HCT116 (cell line): ENCODE measurements around the gene GNL2. TPM values are rescaled to one million over a fixed set of nuclear protein-coding genes. Genes with fewer than 3 reads are reported as not detected.

ENCODE experiments used
- ATAC-seq: fragments of 200-7000 bp; cut with Tn5 transposase; 2 replicates; pipeline ENCODE4 v1.9.1; 2020; ENCODE audit warnings: mild to moderate bottlenecking, moderate library complexity
- BruUV-seq: library from RNA; stranded (reverse); fragments of 400-500 nt; replicated peaks from 2 replicates; lab custom pipeline; 2021; lab: Mats Ljungman, UMichigan
- CTCF ChIA-PET: fragments of 300-600 bp; sonication (Branson Sonifier 250); formaldehyde crosslinking; loops from one replicate; lab custom pipeline; 2021; ENCODE audit warnings: antibody characterized with exemption; lab: Charles Lee
- POLR2A ChIA-PET: fragments of 300-600, 350-600 bp; sonication (Branson Sonifier 250); formaldehyde crosslinking; loops from one replicate; lab custom pipeline; 2021; ENCODE audit warnings: antibody characterized with exemption; lab: Charles Lee
- RAD21 ChIA-PET, 2 experiments: fragments of 300-600 bp; sonication (Branson Sonifier 250); formaldehyde crosslinking; loops; one replicate each; lab custom pipeline; 2023; ENCODE audit warnings: low total read pairs in 2 of 2; ENCODE audit not compliant: uncharacterized antibody in 2 of 2, unreplicated experiment in 2 of 2, low non-redundant PET in 1 of 2; lab: Charles Lee
- DNase-seq: peaks from one replicate; pipeline ENCODE4 v3.0.0-alpha.2; 2010; ENCODE audit warnings: low read depth, low spot score
- H2AFZ ChIP-seq: fragments of 200-600 bp; shearing (Covaris generic), sonication (generic); 2 replicates; pipeline ENCODE4 v1.6.1; 2017; ENCODE audit warnings: low read depth, mixed run types, mixed read lengths, antibody characterized with exemption, low read length; ENCODE audit not compliant: poor library complexity, severe bottlenecking
- H3K27ac ChIP-seq: 2 replicates; pipeline ENCODE4 v1.5.1; 2012; ENCODE audit warnings: low read depth, low read length
- H3K27me3 ChIP-seq: fragments of 200-600 bp; sonication (generic); 2 replicates; pipeline ENCODE4 v1.6.1; 2016; ENCODE audit warnings: mixed run types, low read length, mixed read lengths; ENCODE audit not compliant: insufficient read depth
- H3K36me3 ChIP-seq, 2 experiments: fragments of 200-500 bp in 1 of 2; fragments of 200-600 bp in 1 of 2; sonication (Bioruptor generic) in 1 of 2; sonication (generic) in 1 of 2; 2 replicates each; pipeline versions ENCODE4 v1.5.1 to v1.6.1; 2014 to 2016; ENCODE audit warnings: low read length in 2 of 2, inconsistent platforms in 1 of 2, mixed read lengths in 1 of 2, mixed run types in 1 of 2; ENCODE audit not compliant: insufficient read depth in 2 of 2, control insufficient read depth in 1 of 2
- H3K4me1 ChIP-seq, 2 experiments: fragments of 200-600 bp in 1 of 2; sonication (generic) in 1 of 2; 2 replicates each; pipeline versions ENCODE4 v1.5.1 to v1.6.1; 2012 to 2017; ENCODE audit warnings: low read length in 2 of 2, inconsistent platforms in 1 of 2, mild to moderate bottlenecking in 1 of 2, mixed read lengths in 1 of 2, mixed run types in 1 of 2, moderate library complexity in 1 of 2; ENCODE audit not compliant: insufficient read depth in 2 of 2, control insufficient read depth in 1 of 2
- H3K4me2 ChIP-seq: fragments of 200-600 bp; sonication (generic); 2 replicates; pipeline ENCODE4 v1.6.1; 2017; ENCODE audit warnings: mixed run types, low read length, mixed read lengths
- H3K4me3 ChIP-seq, 2 experiments: fragments of 200-600 bp in 1 of 2; sonication (generic) in 1 of 2; replicated peaks in 1 of 2; 2 replicates each; pipeline ENCODE4 v1.5.1; 2011 to 2016; ENCODE audit warnings: low read length in 2 of 2, control low read depth in 1 of 2, low read depth in 1 of 2, mild to moderate bottlenecking in 1 of 2, mixed read lengths in 1 of 2, mixed run types in 1 of 2
- H3K79me2 ChIP-seq: fragments of 200-600 bp; sonication (generic); 2 replicates; pipeline ENCODE4 v1.6.1; 2017; ENCODE audit warnings: mild to moderate bottlenecking, mixed run types, low read length, moderate library complexity, mixed read lengths; ENCODE audit not compliant: insufficient read depth
- H3K9ac ChIP-seq: fragments of 200-600 bp; sonication (generic); 2 replicates; pipeline ENCODE4 v1.6.1; 2016; ENCODE audit warnings: low read length, mixed read lengths
- H3K9me2 ChIP-seq: fragments of 200-600 bp; sonication (generic), shearing (Covaris generic); 2 replicates; pipeline ENCODE4 v1.6.1; 2017; ENCODE audit warnings: mixed run types, mild to moderate bottlenecking, moderate library complexity; ENCODE audit not compliant: insufficient read depth
- H3K9me3 ChIP-seq, 2 experiments: fragments of 200-500 bp in 1 of 2; fragments of 200-600 bp in 1 of 2; sonication (Bioruptor generic) in 1 of 2; sonication (generic) in 1 of 2; 2 replicates each; pipeline ENCODE4 v1.6.1; 2014 to 2017; ENCODE audit warnings: low read length in 2 of 2, mixed read lengths in 2 of 2, inconsistent platforms in 1 of 2, low read depth in 1 of 2, mild to moderate bottlenecking in 1 of 2, mixed run types in 1 of 2, moderate library complexity in 1 of 2; ENCODE audit not compliant: control insufficient read depth in 1 of 2, insufficient read depth in 1 of 2
- H4K20me1 ChIP-seq: fragments of 200-600 bp; sonication (generic), shearing (Covaris generic); 2 replicates; pipeline ENCODE4 v1.6.1; 2017; ENCODE audit warnings: mixed run types, mild to moderate bottlenecking, moderate library complexity; ENCODE audit not compliant: insufficient read depth
- EZH2phosphoT487 ChIP-seq: fragments of 200-600 bp; IDR thresholded peaks from 2 replicates; pipeline ENCODE4 v1.6.1; 2018; ENCODE audit warnings: antibody characterized with exemption, borderline replicate concordance
- RAD21 ChIP-seq: IDR thresholded peaks from 2 replicates; pipeline ENCODE4 v1.6.1; 2012; ENCODE audit warnings: low read depth, mild to moderate bottlenecking
- SIN3A ChIP-seq: IDR thresholded peaks from 2 replicates; pipeline ENCODE4 v1.6.1; 2012; ENCODE audit warnings: low read depth
- ZNF274 ChIP-seq: fragments of 200-500 bp; sonication (Bioruptor generic); IDR thresholded peaks from 2 replicates; pipeline ENCODE4 v1.6.1; 2014; ENCODE audit warnings: mild to moderate bottlenecking, low read depth, low read length, inconsistent platforms
- intact Hi-C: fragments of 100-400 bp; cut with micrococcal nuclease; formaldehyde crosslinking; loops from 2 replicates; pipeline ENCODE4 v1.10.0; 2022
- total RNA-seq: library from RNA; stranded (reverse); gene quantifications from one replicate; pipeline ENCODE4 v1.2.1, GENCODE V29; 2021; ENCODE audit not compliant: unreplicated experiment

The GNL2 gene
- total RNA-seq, 1 experiment from 2014 or later = 79.2 TPM

- BruUV-seq = no TSS peak
- Histone ChIP-seq H3K9me3 (no peaks in the 10 kb centered on the region), H3K36me3 (peaks cover 34 to 51% of the 10 kb centered on the region in 2 experiments), H4K20me1 (no peaks in the 10 kb centered on the region), H3K79me2 (no peaks in the 10 kb centered on the region), H3K27me3 (no peaks in the 10 kb centered on the region), H3K4me1 (no peaks in the 10 kb centered on the region), H3K9ac (no peak overlapping the region), H2AFZ (no peak overlapping the region), H3K4me2 (no peak overlapping the region), H3K9me2 (no peaks in the 10 kb centered on the region), H3K4me3 (no peak overlapping the region), H3K27ac (no peak overlapping the region)
- intact Hi-C loops = loop anchor here (5.0 to 10.0 kb wide), 2 partner anchors 108 to 410 kb away; no protein-coding TSS in a partner anchor
- DNase-seq (no peak), ATAC-seq (no peak)
- POLR2A ChIA-PET = no interaction called here
- CTCF ChIA-PET = no interaction called here
- TF ChIP-seq ZNF274 = no peak
- no peak for TF ChIP-seq RAD21
- RAD21 ChIA-PET = no interaction called here
These were observed 30.8 kb downstream of the GNL2 start for GRCh38 chr1:37564892-37565291.

- ChIA-PET CTCF (interaction anchor here (0.5 kb wide), 1 partner anchor 122 kb away, joined by 3 read pairs; no protein-coding TSS in a partner anchor), POLR2A (no interaction called here), RAD21 (no interaction called here)
- H3K9me2 ChIP-seq = no peaks in the 10 kb centered on the region
- no peaks in the 10 kb centered on the region for H3K9me3 ChIP-seq
- no peaks in the 10 kb centered on the region for H3K4me1 ChIP-seq
- H3K27ac ChIP-seq = no peak overlapping the region
- H3K9ac ChIP-seq = no peak overlapping the region
- DNase-seq = no peak
- intact Hi-C loops = loop anchor here (1.0 to 10.0 kb wide), 3 partner anchors 106 to 412 kb away; no protein-coding TSS in a partner anchor
- no peak overlapping the region for H3K4me3 ChIP-seq
- ATAC-seq = no peak
- H3K36me3 ChIP-seq = peaks cover 19 to 34% of the 10 kb centered on the region in 2 experiments; a peak in 3 of 4 replicates
- H3K4me2 ChIP-seq = no peak overlapping the region
- H2AFZ ChIP-seq = no peak overlapping the region
- no peaks in the 10 kb centered on the region for H3K27me3 ChIP-seq
- TF ChIP-seq EZH2phosphoT487 (no peak), SIN3A (no peak)
- TF ChIP-seq, all 23 proteins: peak for 0
- BruUV-seq = no TSS peak
- Histone ChIP-seq H4K20me1 (no peaks in the 10 kb centered on the region), H3K79me2 (no peaks in the 10 kb centered on the region)
These were observed 32.8 kb downstream of the GNL2 start for GRCh38 chr1:37562984-37563383.
